Measurements from ENCODE around the gene ACTR1A. TPM values are rescaled to one million over a fixed set of nuclear protein-coding genes. Genes with fewer than 3 reads are reported as not detected.

ACTR1A gene
- total and polyA plus RNA-seq, 2 donors (not counting 1 experiment from before 2014, with no cell fraction given): 38.3 to 58.3 TPM

GRCh38 chr10:102503264-102504178 is 1.0 kb upstream of the ACTR1A start, which contains the start of gene SUFU:
Gene SUFU (plus strand): TSS chr10:102503972. CDS start chr10:102504153, 181 bp downstream.
- H3K9me3 Mint-ChIP-seq (ENCODE audit: insufficient read depth): no peaks in the 10 kb centered on the region
- CTCF ChIA-PET: interaction anchor here (0.6 to 7.8 kb wide), 17 partner anchors 8 to 399 kb away, joined by 3 to 110 read pairs (median 4); partner anchors contain the start of genes ARL3, FBXL15, NFKB2 and SFXN2
- H3K27ac ChIP-seq (ENCODE audit: low read length in 2 of 2): peak within 1 kb of the TSS; percentile 71 to 78
- POLR2A ChIA-PET: interaction anchor here (0.6 to 2.2 kb wide), 12 partner anchors 8 to 210 kb away, joined by 3 to 10 read pairs (median 4); partner anchors contain the start of genes CUEDC2, FBXL15, NFKB2 and TRIM8
- H4K20me1 ChIP-seq (ENCODE audit: control insufficient read depth, insufficient read depth, low read length, poor library complexity, severe bottlenecking): peaks cover 21% of the 10 kb centered on the region
- H2AFZ ChIP-seq (ENCODE audit: insufficient read depth, low read depth, low read length, poor library complexity, severe bottlenecking): peak within 1 kb of the TSS; percentile 94
- TF ChIP-seq, protein P1, sequence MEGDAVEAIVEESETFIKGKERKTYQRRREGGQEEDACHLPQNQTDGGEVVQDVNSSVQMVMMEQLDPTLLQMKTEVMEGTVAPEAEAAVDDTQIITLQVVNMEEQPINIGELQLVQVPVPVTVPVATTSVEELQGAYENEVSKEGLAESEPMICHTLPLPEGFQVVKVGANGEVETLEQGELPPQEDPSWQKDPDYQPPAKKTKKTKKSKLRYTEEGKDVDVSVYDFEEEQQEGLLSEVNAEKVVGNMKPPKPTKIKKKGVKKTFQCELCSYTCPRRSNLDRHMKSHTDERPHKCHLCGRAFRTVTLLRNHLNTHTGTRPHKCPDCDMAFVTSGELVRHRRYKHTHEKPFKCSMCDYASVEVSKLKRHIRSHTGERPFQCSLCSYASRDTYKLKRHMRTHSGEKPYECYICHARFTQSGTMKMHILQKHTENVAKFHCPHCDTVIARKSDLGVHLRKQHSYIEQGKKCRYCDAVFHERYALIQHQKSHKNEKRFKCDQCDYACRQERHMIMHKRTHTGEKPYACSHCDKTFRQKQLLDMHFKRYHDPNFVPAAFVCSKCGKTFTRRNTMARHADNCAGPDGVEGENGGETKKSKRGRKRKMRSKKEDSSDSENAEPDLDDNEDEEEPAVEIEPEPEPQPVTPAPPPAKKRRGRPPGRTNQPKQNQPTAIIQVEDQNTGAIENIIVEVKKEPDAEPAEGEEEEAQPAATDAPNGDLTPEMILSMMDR (IDR thresholded peaks at IDR 0.05): peak; percentile 93
- no peak for TF ChIP-seq EZH2 (IDR thresholded peaks at IDR 0.05; ENCODE audit: borderline replicate concordance, insufficient read depth, low read depth, low read length, poor library complexity, severe bottlenecking)
- H3K36me3 ChIP-seq (replicated peaks in 1 of 2; ENCODE audit: control extremely low read depth in 1 of 2, control insufficient read depth in 1 of 2, extremely low read depth in 1 of 2, insufficient read depth in 2 of 2, low read length in 1 of 2): peaks cover 0 to 6% of the 10 kb centered on the region in 2 experiments
- peak within 1 kb of the TSS; percentile 100 for H3K4me2 ChIP-seq (replicated peaks; ENCODE audit: low read depth, low read length, poor library complexity, severe bottlenecking)
- intact Hi-C loops (cut with micrococcal nuclease): loop anchor here (1.0 to 5.0 kb wide), 11 partner anchors 81 to 1591 kb away; partner anchors contain the start of genes ARL3, ELOVL3, GBF1 and NT5C2
- H3K79me2 ChIP-seq (ENCODE audit: control insufficient read depth, insufficient read depth, low read length): peaks cover 75% of the 10 kb centered on the region
- no peak within 1 kb of the TSS for H3K4me3 Mint-ChIP-seq
- peaks cover 25% of the 10 kb centered on the region for H3K4me1 Mint-ChIP-seq
- H3K27ac Mint-ChIP-seq: peak within 1 kb of the TSS; percentile 86
- under 1% methylated on average over 39 of the region's 44 CpGs for WGBS (ENCODE audit: insufficient coverage)
- no peaks in the 10 kb centered on the region for H3K27me3 Mint-ChIP-seq
- peak within 1 kb of the TSS; percentile 91 for H3K9ac ChIP-seq (ENCODE audit: low read length)
- H3K9me3 ChIP-seq (ENCODE audit: control extremely low read depth in 1 of 3, control insufficient read depth in 2 of 3, insufficient read depth in 1 of 3, low read length in 2 of 3): no peaks in the 10 kb centered on the region
- ATAC-seq (ENCODE audit: low read depth) (peak; percentile 72), DNase-seq (peak; percentile 99)
- H3K27me3 ChIP-seq (replicated peaks in 1 of 4; ENCODE audit: control extremely low read depth in 1 of 4, control insufficient read depth in 3 of 4, insufficient read depth in 4 of 4, low read length in 3 of 4): no peaks in the 10 kb centered on the region
- peak within 1 kb of the TSS; percentile 86 to 99 (median 92) for H3K4me3 ChIP-seq (ENCODE audit: control extremely low read depth in 1 of 5, extremely low read depth in 1 of 5, insufficient read depth in 1 of 5, low read depth in 2 of 5, low read length in 4 of 5)
- H3K4me1 ChIP-seq (ENCODE audit: control insufficient read depth in 2 of 2, insufficient read depth in 2 of 2, low read length in 2 of 2): peaks cover 24 to 28% of the 10 kb centered on the region in 2 donors
